ENCODE data around the gene GGTA1.

GGTA1 gene

DNA sequence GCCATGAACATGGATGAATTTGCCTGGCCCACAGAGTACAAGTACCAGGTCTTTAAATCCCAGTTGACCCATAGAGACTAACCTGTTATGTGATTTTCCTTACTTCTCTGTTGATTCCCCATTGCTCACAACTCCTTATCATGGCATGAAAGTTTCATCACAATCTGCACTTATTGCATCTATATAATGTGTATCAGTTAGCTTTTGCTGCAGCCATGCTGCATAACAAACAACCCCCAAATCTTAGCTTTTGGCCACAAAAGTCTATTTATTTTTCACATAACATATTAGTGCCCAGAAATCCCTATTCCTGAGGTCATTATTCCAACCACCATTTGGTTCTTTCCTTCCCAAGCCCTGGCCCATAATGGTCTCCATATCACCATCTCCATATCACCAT lies 3.7 kb downstream of the GGTA1 start:
- CTCF ChIA-PET: interaction anchor here (0.7 kb wide), 1 partner anchor 301 kb away, joined by 3 read pairs; no protein-coding TSS in a partner anchor
- DNase-seq (ENCODE audit: extremely low spot score): no peak
- POLR2A ChIA-PET: no interaction called here
- TF ChIP-seq SP1 (IDR thresholded peaks at IDR 0.05): no peak
- no peak for TF ChIP-seq FOXM1 (IDR thresholded peaks at IDR 0.05; ENCODE audit: borderline replicate concordance)
- TF ChIP-seq FOXA1 (IDR thresholded peaks at IDR 0.05): no peak
- no peak for TF ChIP-seq CTBP1 (IDR thresholded peaks at IDR 0.05; ENCODE audit: borderline replicate concordance)
- TF ChIP-seq LEF1 (IDR thresholded peaks at IDR 0.05; ENCODE audit: borderline replicate concordance): no peak
- no peak for TF ChIP-seq NFRKB (IDR thresholded peaks at IDR 0.05)
- no peak for TF ChIP-seq TARDBP (IDR thresholded peaks at IDR 0.05)
- no peak for TF ChIP-seq FOXK2 (IDR thresholded peaks at IDR 0.05)
- TF ChIP-seq SUZ12 (IDR thresholded peaks at IDR 0.05): no peak
- TF ChIP-seq HDGF (IDR thresholded peaks at IDR 0.05; ENCODE audit: borderline replicate concordance): no peak
- TF ChIP-seq ARNT (IDR thresholded peaks at IDR 0.05): no peak
- no peak for TF ChIP-seq ZNF384 (IDR thresholded peaks at IDR 0.05)

DNA sequence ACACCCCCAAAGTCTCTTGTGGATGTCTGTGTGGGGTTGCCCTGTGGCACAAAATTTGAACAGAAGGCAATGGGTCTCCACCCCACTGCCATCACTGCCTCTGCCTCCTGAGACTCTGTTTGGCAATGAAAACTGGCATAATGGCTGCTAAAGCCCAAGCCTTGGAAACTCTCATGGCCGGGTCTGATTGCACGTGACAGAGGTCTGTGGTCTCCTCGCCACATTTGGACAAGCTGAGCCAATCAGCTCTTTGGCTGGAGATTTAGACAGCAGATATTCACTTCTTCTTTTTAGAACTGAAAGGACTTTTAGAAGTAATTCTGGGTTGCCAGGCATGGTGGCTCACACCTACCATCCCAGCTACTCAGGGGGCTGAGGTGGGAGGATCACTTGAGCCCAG lies 5.5 kb downstream of the GGTA1 start:
- POLR2A ChIA-PET: no interaction called here
- CTCF ChIA-PET: no interaction called here
- no peak for TF ChIP-seq ZNF384 (IDR thresholded peaks at IDR 0.05)
- TF ChIP-seq LEF1 (IDR thresholded peaks at IDR 0.05; ENCODE audit: borderline replicate concordance): no peak
- no peak for TF ChIP-seq FOXA1 (IDR thresholded peaks at IDR 0.05)
- no peak for TF ChIP-seq CTBP1 (IDR thresholded peaks at IDR 0.05; ENCODE audit: borderline replicate concordance)
- no peak for TF ChIP-seq SUZ12 (IDR thresholded peaks at IDR 0.05)
- no peak for TF ChIP-seq FOXM1 (IDR thresholded peaks at IDR 0.05; ENCODE audit: borderline replicate concordance)
- no peak for TF ChIP-seq TARDBP (IDR thresholded peaks at IDR 0.05)
- DNase-seq (ENCODE audit: extremely low spot score): no peak

GRCh38 chr9:121491111-121491510 lies 8.5 kb downstream of the GGTA1 start:
- ChIA-PET POLR2A (interaction anchor here (2.6 kb wide), 1 partner anchor 9 kb away, joined by 10 read pairs; the partner anchor contains the start of gene GGTA1), CTCF (no interaction called here)
- DNase-seq (ENCODE audit: extremely low spot score): no peak
- no peak for TF ChIP-seq L3MBTL2 (conservative IDR thresholded peaks at IDR 0.05)
- no peak for TF ChIP-seq CTBP1 (IDR thresholded peaks at IDR 0.05; ENCODE audit: borderline replicate concordance)
- no peak for TF ChIP-seq ELF4 (IDR thresholded peaks at IDR 0.05)
- TF ChIP-seq HDGF (IDR thresholded peaks at IDR 0.05; ENCODE audit: borderline replicate concordance): no peak
- TF ChIP-seq BHLHE40 (IDR thresholded peaks at IDR 0.05; ENCODE audit: borderline replicate concordance): no peak
- no peak for TF ChIP-seq SP1 (IDR thresholded peaks at IDR 0.05)
- TF ChIP-seq FOXM1 (IDR thresholded peaks at IDR 0.05; ENCODE audit: borderline replicate concordance): no peak
- TF ChIP-seq FOXK2 (IDR thresholded peaks at IDR 0.05): no peak
- no peak for TF ChIP-seq TARDBP (IDR thresholded peaks at IDR 0.05)
- no peak for TF ChIP-seq SUZ12 (IDR thresholded peaks at IDR 0.05)
- no peak for TF ChIP-seq ARNT (IDR thresholded peaks at IDR 0.05)
- TF ChIP-seq LEF1 (IDR thresholded peaks at IDR 0.05; ENCODE audit: borderline replicate concordance): no peak
- TF ChIP-seq, protein P1, sequence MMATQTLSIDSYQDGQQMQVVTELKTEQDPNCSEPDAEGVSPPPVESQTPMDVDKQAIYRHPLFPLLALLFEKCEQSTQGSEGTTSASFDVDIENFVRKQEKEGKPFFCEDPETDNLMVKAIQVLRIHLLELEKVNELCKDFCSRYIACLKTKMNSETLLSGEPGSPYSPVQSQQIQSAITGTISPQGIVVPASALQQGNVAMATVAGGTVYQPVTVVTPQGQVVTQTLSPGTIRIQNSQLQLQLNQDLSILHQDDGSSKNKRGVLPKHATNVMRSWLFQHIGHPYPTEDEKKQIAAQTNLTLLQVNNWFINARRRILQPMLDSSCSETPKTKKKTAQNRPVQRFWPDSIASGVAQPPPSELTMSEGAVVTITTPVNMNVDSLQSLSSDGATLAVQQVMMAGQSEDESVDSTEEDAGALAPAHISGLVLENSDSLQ (IDR thresholded peaks at IDR 0.05): no peak
- no peak for TF ChIP-seq FOXA1 (IDR thresholded peaks at IDR 0.05)
- no peak for TF ChIP-seq ZNF384 (IDR thresholded peaks at IDR 0.05)
- TF ChIP-seq NFRKB (IDR thresholded peaks at IDR 0.05): no peak

- CTCF ChIA-PET: no interaction called here
- TF ChIP-seq ELF4 (IDR thresholded peaks at IDR 0.05): no peak
- TF ChIP-seq, protein P1 (IDR thresholded peaks at IDR 0.05): no peak
- no peak for TF ChIP-seq BHLHE40 (IDR thresholded peaks at IDR 0.05; ENCODE audit: borderline replicate concordance)
- no peak for TF ChIP-seq CTBP1 (IDR thresholded peaks at IDR 0.05; ENCODE audit: borderline replicate concordance)
- TF ChIP-seq TARDBP (IDR thresholded peaks at IDR 0.05): no peak
- TF ChIP-seq FOXM1 (IDR thresholded peaks at IDR 0.05; ENCODE audit: borderline replicate concordance): no peak
- TF ChIP-seq ZNF384 (IDR thresholded peaks at IDR 0.05): no peak
- TF ChIP-seq FOXA1 (IDR thresholded peaks at IDR 0.05): no peak
- TF ChIP-seq L3MBTL2 (conservative IDR thresholded peaks at IDR 0.05): no peak
- TF ChIP-seq ARNT (IDR thresholded peaks at IDR 0.05): no peak
- TF ChIP-seq SP1 (IDR thresholded peaks at IDR 0.05): no peak
- TF ChIP-seq FOXK2 (IDR thresholded peaks at IDR 0.05): no peak
- TF ChIP-seq NFRKB (IDR thresholded peaks at IDR 0.05): no peak
- TF ChIP-seq LEF1 (IDR thresholded peaks at IDR 0.05; ENCODE audit: borderline replicate concordance): no peak
- TF ChIP-seq HDGF (IDR thresholded peaks at IDR 0.05; ENCODE audit: borderline replicate concordance): no peak
- no peak for TF ChIP-seq SUZ12 (IDR thresholded peaks at IDR 0.05)
- POLR2A ChIA-PET: interaction anchor here (2.6 kb wide), 1 partner anchor 10 kb away, joined by 10 read pairs; the partner anchor contains the start of gene GGTA1
- no peak for DNase-seq (ENCODE audit: extremely low spot score)
Observed at GRCh38 chr9:121489344-121489743, 10.3 kb downstream of the GGTA1 start.

GRCh38 chr9:121486043-121486442 lies 13.6 kb downstream of the GGTA1 start:
- POLR2A ChIA-PET: interaction anchor here (0.9 kb wide), 1 partner anchor 9 kb away, joined by 3 read pairs; no protein-coding TSS in a partner anchor
- CTCF ChIA-PET: interaction anchor here (1.0 kb wide), 1 partner anchor 12 kb away, joined by 3 read pairs; no protein-coding TSS in a partner anchor
- TF ChIP-seq HDGF (IDR thresholded peaks at IDR 0.05; ENCODE audit: borderline replicate concordance) (no peak), SP1 (IDR thresholded peaks at IDR 0.05) (no peak), TARDBP (IDR thresholded peaks at IDR 0.05) (no peak), FOXA1 (IDR thresholded peaks at IDR 0.05) (no peak), SUZ12 (IDR thresholded peaks at IDR 0.05) (no peak), ZNF384 (IDR thresholded peaks at IDR 0.05) (no peak), FOXK2 (IDR thresholded peaks at IDR 0.05) (no peak), BHLHE40 (IDR thresholded peaks at IDR 0.05; ENCODE audit: borderline replicate concordance) (no peak), L3MBTL2 (conservative IDR thresholded peaks at IDR 0.05) (no peak), NFRKB (IDR thresholded peaks at IDR 0.05) (no peak), ELF4 (IDR thresholded peaks at IDR 0.05) (no peak), ARNT (IDR thresholded peaks at IDR 0.05) (no peak), LEF1 (IDR thresholded peaks at IDR 0.05; ENCODE audit: borderline replicate concordance) (no peak)
- TF ChIP-seq, protein P1 (IDR thresholded peaks at IDR 0.05): no peak
- DNase-seq (ENCODE audit: extremely low spot score): no peak

GRCh38 chr9:121485623-121486022 lies 14.0 kb downstream of the GGTA1 start:
- ChIA-PET POLR2A (interaction anchor here (0.9 kb wide), 1 partner anchor 9 kb away, joined by 3 read pairs; no protein-coding TSS in a partner anchor), CTCF (interaction anchor here (1.0 kb wide), 1 partner anchor 12 kb away, joined by 3 read pairs; no protein-coding TSS in a partner anchor)
- DNase-seq (ENCODE audit: extremely low spot score): no peak
- TF ChIP-seq HDGF (IDR thresholded peaks at IDR 0.05; ENCODE audit: borderline replicate concordance) (no peak), ZNF384 (IDR thresholded peaks at IDR 0.05) (no peak), SUZ12 (IDR thresholded peaks at IDR 0.05) (no peak)

All from HEK293T (cell line).